Bronchial epithelial cell (primary cell): ENCODE results near the gene ACLY. TPM values are rescaled to one million over a fixed set of nuclear protein-coding genes. Genes with fewer than 3 reads are reported as not detected.

Source experiments
- DNase-seq: peaks from one replicate; pipeline ENCODE4 v3.0.0-alpha.2; 2010; ENCODE audit warnings: low read depth
- FAIRE-seq: peaks from 2 replicates; lab custom pipeline; 2011; peaks lifted over from hg19 to GRCh38; lab: Jason Lieb, UNC
- H3K27me3 ChIP-seq: 2 replicates; pipeline ENCODE4 v1.5.1; 2011; ENCODE audit warnings: low read length; ENCODE audit not compliant: control insufficient read depth, insufficient read depth
- H3K36me3 ChIP-seq: 2 replicates; pipeline ENCODE4 v1.5.1; 2011; ENCODE audit warnings: low read length; ENCODE audit not compliant: control insufficient read depth, insufficient read depth
- H3K4me3 ChIP-seq: 2 replicates; pipeline ENCODE4 v1.5.1; 2011; ENCODE audit warnings: mild to moderate bottlenecking, low read depth, low read length, control low read depth
- CTCF ChIP-seq: IDR thresholded peaks from 2 replicates; pipeline ENCODE4 v1.5.1; 2011; ENCODE audit warnings: mild to moderate bottlenecking, moderate library complexity, low read length, control low read depth, inconsistent platforms; ENCODE audit not compliant: insufficient read depth, severe bottlenecking
- total RNA-seq: library from RNA; depleted of rRNA; stranded (reverse); fragments of >200 nt; gene quantifications from 2 replicates; pipeline ENCODE4 v1.2.1, GENCODE V29; 2014

The ACLY gene
- total RNA-seq, 1 donor from 2014 or later = 121 TPM

GRCh38 chr17:41825175-41825845 lies 93.4 kb downstream of the ACLY start:
- FAIRE-seq = no peak
- peaks cover 10% of the 10 kb centered on the region for H3K36me3 ChIP-seq
- no peak for TF ChIP-seq CTCF
- no peak for DNase-seq
- no peak overlapping the region for H3K4me3 ChIP-seq
- no peaks in the 10 kb centered on the region for H3K27me3 ChIP-seq

DNA sequence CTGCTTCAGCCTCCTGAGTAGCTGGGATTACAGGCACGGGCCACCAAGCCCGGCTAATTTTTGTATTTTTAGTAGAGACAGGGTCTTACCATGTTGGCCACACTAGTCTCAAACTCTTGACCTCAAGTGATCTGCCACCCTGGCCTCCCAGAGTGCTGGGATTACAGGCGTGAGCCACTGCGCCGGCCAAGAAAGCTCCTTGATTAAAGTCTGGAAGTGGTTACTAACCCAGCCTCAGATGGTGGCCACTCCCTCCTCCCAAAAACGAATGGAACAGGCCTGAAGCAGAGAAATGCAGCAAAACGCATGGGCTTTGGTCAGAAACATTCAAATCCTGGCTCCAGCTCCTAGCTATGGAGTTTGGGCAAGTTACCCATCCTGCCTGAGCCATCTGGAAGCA lies 94.7 kb downstream of the ACLY start:
- DNase-seq (no peak), FAIRE-seq (no peak)
- Histone ChIP-seq H3K27me3 (no peaks in the 10 kb centered on the region), H3K4me3 (no peak overlapping the region), H3K36me3 (peaks cover 8% of the 10 kb centered on the region)
- TF ChIP-seq CTCF = no peak

DNA sequence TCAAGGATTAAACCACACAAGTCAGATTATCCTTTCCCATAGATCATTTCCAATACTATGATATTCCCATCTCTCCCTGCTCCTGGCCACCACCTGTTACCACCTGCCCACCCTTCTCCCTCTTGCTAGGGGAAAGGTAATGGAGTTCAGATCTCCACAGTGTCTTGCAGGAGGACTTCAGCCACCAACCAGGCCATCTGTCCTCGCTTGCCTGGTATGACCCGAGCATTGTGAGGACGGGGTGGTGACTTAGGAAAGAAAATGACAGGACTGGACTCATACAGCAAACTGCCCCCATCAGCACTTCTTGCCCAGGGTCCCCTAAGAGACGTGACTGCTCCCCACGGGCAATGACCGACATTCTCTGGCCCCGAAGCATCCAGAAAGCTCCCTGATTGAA lies 95.2 kb downstream of the ACLY start:
- no peak for DNase-seq
- H3K36me3 ChIP-seq = peaks cover 8% of the 10 kb centered on the region
- H3K27me3 ChIP-seq = no peaks in the 10 kb centered on the region
- no peak overlapping the region for H3K4me3 ChIP-seq
- no peak for FAIRE-seq
- TF ChIP-seq CTCF = no peak

- H3K4me3 ChIP-seq = no peak overlapping the region
- no peaks in the 10 kb centered on the region for H3K27me3 ChIP-seq
- no peak for FAIRE-seq
- peaks cover 12% of the 10 kb centered on the region for H3K36me3 ChIP-seq
- no peak for TF ChIP-seq CTCF
- no peak for DNase-seq
Measured at GRCh38 chr17:41823141-41823524, 95.6 kb downstream of the ACLY start.

DNA sequence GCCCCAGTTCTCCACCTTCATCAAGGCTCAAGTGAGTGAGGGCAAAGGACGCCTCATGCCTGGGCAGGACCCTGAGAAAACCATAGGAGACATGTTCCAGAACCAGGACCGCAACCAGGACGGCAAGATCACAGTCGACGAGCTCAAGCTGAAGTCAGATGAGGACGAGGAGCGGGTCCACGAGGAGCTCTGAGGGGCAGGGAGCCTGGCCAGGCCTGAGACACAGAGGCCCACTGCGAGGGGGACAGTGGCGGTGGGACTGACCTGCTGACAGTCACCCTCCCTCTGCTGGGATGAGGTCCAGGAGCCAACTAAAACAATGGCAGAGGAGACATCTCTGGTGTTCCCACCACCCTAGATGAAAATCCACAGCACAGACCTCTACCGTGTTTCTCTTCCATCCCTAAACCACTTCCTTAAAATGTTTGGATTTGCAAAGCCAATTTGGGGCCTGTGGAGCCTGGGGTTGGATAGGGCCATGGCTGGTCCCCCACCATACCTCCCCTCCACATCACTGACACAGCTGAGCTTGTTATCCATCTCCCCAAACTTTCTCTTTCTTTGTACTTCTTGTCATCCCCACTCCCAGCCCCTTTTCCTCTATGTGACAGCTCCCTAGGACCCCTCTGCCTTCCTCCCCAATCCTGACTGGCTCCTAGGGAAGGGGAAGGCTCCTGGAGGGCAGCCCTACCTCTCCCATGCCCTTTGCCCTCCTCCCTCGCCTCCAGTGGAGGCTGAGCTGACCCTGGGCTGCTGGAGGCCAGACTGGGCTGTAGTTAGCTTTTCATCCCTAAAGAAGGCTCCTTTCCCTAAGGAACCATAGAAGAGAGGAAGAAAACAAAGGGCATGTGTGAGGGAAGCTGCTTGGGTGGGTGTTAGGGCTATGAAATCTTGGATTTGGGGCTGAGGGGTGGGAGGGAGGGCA lies 96.3 kb downstream of the ACLY start:
- H3K36me3 ChIP-seq = peaks cover 12% of the 10 kb centered on the region
- no peaks in the 10 kb centered on the region for H3K27me3 ChIP-seq
- TF ChIP-seq CTCF = no peak
- no peak for FAIRE-seq
- H3K4me3 ChIP-seq = no peak overlapping the region
- DNase-seq = no peak
